Gastrocnemius medialis (tissue), 4 donors: ENCODE results near the gene PIP4K2A. TPM values are rescaled to one million over a fixed set of nuclear protein-coding genes. Genes with fewer than 3 reads are reported as not detected.
A peak's percentile ranks its signal among the peaks of the same experiment; 100 is the strongest.

Experiments
- ATAC-seq, 2 donors: fragments of 150-250 bp; one replicate each; pipeline ENCODE4 v1.9.1; 2016
- DNase-seq, 2 donors: peaks; one replicate each; pipeline ENCODE4 v3.0.0-alpha.2; 2019
- H3K27ac ChIP-seq, 4 donors: fragments of 200-600 bp; sonication (generic); 1 replicate in 1 of 4; 2 replicates in 3 of 4; pipeline ENCODE4 v1.5.1; 2016 to 2018; ENCODE audit warnings: mild to moderate bottlenecking in 2 of 4, moderate library complexity in 1 of 4
- H3K27me3 ChIP-seq, 3 donors: fragments of 200-600 bp; sonication (generic) in 2 of 3; 1 replicate in 1 of 3; 2 replicates in 2 of 3; pipeline versions ENCODE4 v1.5.1 to v1.6.0; 2016 to 2019; ENCODE audit warnings: mild to moderate bottlenecking in 1 of 3, moderate library complexity in 1 of 3
- H3K36me3 ChIP-seq, 2 donors: fragments of 200-600 bp; sonication (generic) in 1 of 2; one replicate each; pipeline ENCODE4 v1.5.1; 2017 to 2018
- H3K4me1 ChIP-seq, 2 donors: fragments of 200-600 bp; sonication (generic) in 1 of 2; one replicate each; pipeline ENCODE4 v1.5.1; 2016 to 2017; ENCODE audit warnings: mild to moderate bottlenecking in 2 of 2
- H3K4me3 ChIP-seq, 4 donors: fragments of 200-600 bp; sonication (generic) in 3 of 4; 1 replicate in 1 of 4; 2 replicates in 3 of 4; pipeline ENCODE4 v1.5.1; 2016 to 2019; ENCODE audit warnings: mild to moderate bottlenecking in 2 of 4
- H3K9me3 ChIP-seq, 3 donors: fragments of 200-600 bp; sonication (generic) in 2 of 3; 1 replicate in 1 of 3; 2 replicates in 2 of 3; pipeline ENCODE4 v1.5.1; 2016 to 2019
- POLR2A ChIP-seq, 2 donors: fragments of 450-650 bp; IDR thresholded peaks; one replicate each; pipeline ENCODE4 v1.6.1; 2017; ENCODE audit warnings: antibody characterized with exemption in 2 of 2, mild to moderate bottlenecking in 2 of 2, moderate library complexity in 2 of 2
- in situ Hi-C, 4 donors: fragments of 200-750 bp; cut with MboI; loops; one replicate each; pipeline versions ENCODE4 v1.15.0 to v1.8.0; 2017; ENCODE audit warnings: low sequenced_read_pairs in 4 of 4
- intact Hi-C: fragments of 100-400 bp; cut with DNase I; formaldehyde crosslinking; loops from one replicate; pipeline ENCODE4 v1.15.1; 2023; ENCODE audit warnings: low total_unique reads
- total RNA-seq, 4 donors: library from RNA; depleted of rRNA; stranded (reverse); fragments of >200 nt; gene quantifications; one replicate each; pipeline versions ENCODE4 v1.1.0 to v1.2.3, GENCODE V29; 2016
- TF ChIP-seq, protein P1 (sequence below), 5 experiments: fragments of 450-650 bp in 3 of 5; fragments of 200-600 bp in 2 of 5; sonication (generic) in 2 of 5; IDR thresholded peaks in 4 of 5; conservative IDR thresholded peaks in 1 of 5; 1 replicate in 4 of 5; 2 replicates in 1 of 5; pipeline ENCODE4 v1.5.1; 2016 to 2019; ENCODE audit warnings: antibody characterized with exemption in 5 of 5, mild to moderate bottlenecking in 3 of 5, moderate library complexity in 3 of 5

PIP4K2A gene
- total RNA-seq, 4 donors from 2014 or later = 3.9 to 7.5 (median 4.7) TPM

DNA sequence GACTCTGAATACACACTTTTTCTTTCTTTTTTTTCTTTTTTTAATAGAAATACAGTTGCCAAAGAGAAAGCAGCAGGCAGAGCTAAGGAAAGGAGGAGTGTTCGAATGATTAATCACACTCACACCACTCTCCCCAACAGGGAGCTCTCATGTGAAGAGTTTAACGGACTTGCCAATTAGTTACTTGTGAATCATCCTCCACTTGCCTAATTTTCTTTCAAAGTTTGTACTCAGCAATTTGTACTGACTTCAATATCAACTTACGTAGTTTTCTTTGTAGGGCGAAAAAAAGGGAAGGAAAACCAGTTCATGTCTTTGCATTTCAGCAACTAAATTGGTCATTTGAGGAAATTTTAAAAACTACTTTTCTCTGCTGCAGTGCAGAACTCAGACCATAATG is 109.2 kb downstream of the PIP4K2A start:
- peak in 1 of 2 donors; percentile 84 for ATAC-seq
- Histone ChIP-seq H3K36me3 (no peaks in the 10 kb centered on the region), H3K27me3 (no peaks in the 10 kb centered on the region), H3K27ac (no peak overlapping the region), H3K9me3 (no peaks in the 10 kb centered on the region), H3K4me3 (no peak overlapping the region), H3K4me1 (peaks cover 0 to 5% of the 10 kb centered on the region in 2 donors)
- TF ChIP-seq POLR2A (IDR thresholded peaks at IDR 0.05) = no peak
- TF ChIP-seq, protein P1, sequence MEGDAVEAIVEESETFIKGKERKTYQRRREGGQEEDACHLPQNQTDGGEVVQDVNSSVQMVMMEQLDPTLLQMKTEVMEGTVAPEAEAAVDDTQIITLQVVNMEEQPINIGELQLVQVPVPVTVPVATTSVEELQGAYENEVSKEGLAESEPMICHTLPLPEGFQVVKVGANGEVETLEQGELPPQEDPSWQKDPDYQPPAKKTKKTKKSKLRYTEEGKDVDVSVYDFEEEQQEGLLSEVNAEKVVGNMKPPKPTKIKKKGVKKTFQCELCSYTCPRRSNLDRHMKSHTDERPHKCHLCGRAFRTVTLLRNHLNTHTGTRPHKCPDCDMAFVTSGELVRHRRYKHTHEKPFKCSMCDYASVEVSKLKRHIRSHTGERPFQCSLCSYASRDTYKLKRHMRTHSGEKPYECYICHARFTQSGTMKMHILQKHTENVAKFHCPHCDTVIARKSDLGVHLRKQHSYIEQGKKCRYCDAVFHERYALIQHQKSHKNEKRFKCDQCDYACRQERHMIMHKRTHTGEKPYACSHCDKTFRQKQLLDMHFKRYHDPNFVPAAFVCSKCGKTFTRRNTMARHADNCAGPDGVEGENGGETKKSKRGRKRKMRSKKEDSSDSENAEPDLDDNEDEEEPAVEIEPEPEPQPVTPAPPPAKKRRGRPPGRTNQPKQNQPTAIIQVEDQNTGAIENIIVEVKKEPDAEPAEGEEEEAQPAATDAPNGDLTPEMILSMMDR (IDR thresholded peaks at IDR 0.05 in 4 of 5, conservative IDR thresholded peaks at IDR 0.05 in 1 of 5) = no peak
- in situ Hi-C loops (no loop called here), intact Hi-C loops (no loop called here)
- DNase-seq = no peak

DNA sequence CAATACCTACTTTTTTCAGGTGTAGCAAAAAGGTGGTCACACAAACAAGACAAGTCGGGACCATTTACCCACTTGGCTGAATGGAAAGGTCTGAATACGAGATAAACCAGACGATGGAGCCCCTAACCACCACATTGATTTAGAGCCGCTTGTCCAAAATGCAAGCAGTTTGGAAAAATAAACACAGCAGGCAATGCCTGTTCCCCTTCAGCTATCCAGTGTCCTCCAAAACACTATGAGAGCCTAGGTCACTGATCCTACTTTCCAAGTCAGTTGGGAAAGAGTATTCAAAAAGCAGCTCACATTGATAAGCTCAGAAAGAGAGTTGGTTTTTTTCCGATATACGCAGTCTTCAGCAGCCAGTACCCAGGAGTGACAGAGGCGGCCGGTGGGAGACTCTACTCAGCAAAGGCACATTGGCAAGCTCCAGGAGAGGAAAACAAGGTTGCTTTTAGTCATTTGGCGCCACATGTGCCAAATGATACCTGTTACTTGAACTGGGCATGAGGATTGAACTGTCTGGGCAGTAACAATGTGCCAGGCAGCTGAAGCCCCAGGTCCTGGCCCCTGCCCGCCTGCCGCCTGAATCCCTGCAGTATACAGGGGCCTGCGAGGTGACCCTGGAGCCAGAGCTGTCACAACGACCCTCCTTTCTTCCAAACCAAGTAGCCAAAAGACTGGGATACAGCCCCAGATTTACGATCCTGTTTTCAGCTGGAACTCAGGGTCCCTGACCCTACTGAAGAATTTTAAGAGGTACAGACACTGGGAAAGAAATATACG is 109.8 kb downstream of the PIP4K2A start:
- in situ Hi-C loops (no loop called here), intact Hi-C loops (no loop called here)
- H3K36me3 ChIP-seq = no peaks in the 10 kb centered on the region
- TF ChIP-seq, protein P1 (IDR thresholded peaks at IDR 0.05 in 4 of 5, conservative IDR thresholded peaks at IDR 0.05 in 1 of 5) = no peak
- TF ChIP-seq POLR2A (IDR thresholded peaks at IDR 0.05) = no peak
- no peaks in the 10 kb centered on the region for H3K9me3 ChIP-seq
- DNase-seq = no peak
- H3K27ac ChIP-seq = no peak overlapping the region
- H3K4me1 ChIP-seq = peaks cover 0 to 5% of the 10 kb centered on the region in 2 donors
- no peaks in the 10 kb centered on the region for H3K27me3 ChIP-seq
- no peak overlapping the region for H3K4me3 ChIP-seq
- peak in 1 of 2 donors; percentile 9 for ATAC-seq

DNA sequence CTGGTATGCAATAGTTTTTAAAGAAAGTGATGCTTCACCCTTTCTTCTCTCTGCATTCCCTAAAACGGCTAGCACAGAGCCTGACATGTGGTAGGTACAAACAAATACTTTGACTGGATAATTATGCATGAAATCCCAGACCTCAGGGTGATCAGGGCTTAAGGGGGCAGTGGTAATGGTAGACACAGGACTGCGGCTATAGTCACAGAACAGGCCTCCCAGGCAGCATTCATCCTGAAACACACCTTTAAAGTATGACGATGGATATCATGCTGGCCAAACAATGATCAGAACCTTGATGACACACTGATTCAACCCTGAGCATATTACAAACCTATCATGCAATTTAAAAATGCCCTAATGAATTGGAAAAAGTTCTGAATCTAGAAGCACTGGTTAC is 110.8 kb downstream of the PIP4K2A start:
- in situ Hi-C loops = no loop called here
- TF ChIP-seq, protein P1 (IDR thresholded peaks at IDR 0.05 in 4 of 5, conservative IDR thresholded peaks at IDR 0.05 in 1 of 5) = no peak
- TF ChIP-seq POLR2A (IDR thresholded peaks at IDR 0.05) = no peak
- Histone ChIP-seq H3K4me3 (no peak overlapping the region), H3K9me3 (no peaks in the 10 kb centered on the region), H3K27me3 (no peaks in the 10 kb centered on the region), H3K27ac (no peak overlapping the region), H3K4me1 (peaks cover 0 to 5% of the 10 kb centered on the region in 2 donors), H3K36me3 (no peaks in the 10 kb centered on the region)
- intact Hi-C loops = no loop called here
- DNase-seq (no peak), ATAC-seq (no peak)

DNA sequence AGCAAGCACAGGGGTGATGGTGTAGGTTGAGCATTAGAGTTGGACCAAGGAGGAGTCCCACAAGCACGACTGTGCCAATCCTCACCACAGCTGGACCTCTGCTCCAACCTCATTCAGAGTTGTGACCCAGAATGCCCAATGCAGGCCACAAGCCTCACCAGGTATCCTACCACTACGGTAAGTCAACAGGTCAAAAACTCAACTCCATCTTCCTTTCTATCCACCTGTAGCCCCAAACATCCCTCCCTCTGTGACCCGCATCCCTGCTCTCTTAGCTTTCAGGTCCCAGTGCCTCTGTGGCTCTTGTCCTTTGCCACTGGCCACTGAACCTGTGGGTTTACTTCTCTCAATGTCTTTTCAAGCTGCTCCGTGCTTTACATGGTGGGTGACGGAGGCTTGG is 112.8 kb downstream of the PIP4K2A start:
- no peak for ATAC-seq
- no peaks in the 10 kb centered on the region for H3K36me3 ChIP-seq
- H3K4me3 ChIP-seq = no peak overlapping the region
- DNase-seq = no peak
- in situ Hi-C loops = no loop called here
- intact Hi-C loops = no loop called here
- peaks cover 0 to 5% of the 10 kb centered on the region in 2 donors for H3K4me1 ChIP-seq
- no peak for TF ChIP-seq POLR2A (IDR thresholded peaks at IDR 0.05)
- TF ChIP-seq, protein P1 (IDR thresholded peaks at IDR 0.05 in 4 of 5, conservative IDR thresholded peaks at IDR 0.05 in 1 of 5) = no peak
- H3K27me3 ChIP-seq = no peaks in the 10 kb centered on the region
- no peaks in the 10 kb centered on the region for H3K9me3 ChIP-seq
- no peak overlapping the region for H3K27ac ChIP-seq
